AG08396 (cell line): Measurements from ENCODE around the gene FMNL2.

Source experiments
- DNase-seq: peaks from one replicate; pipeline ENCODE4 v3.0.0; 2012; ENCODE audit warnings: low spot score, mixed read lengths

FMNL2 gene

GRCh38 chr2:152584301-152584700 is 249.3 kb downstream of the FMNL2 start:
- no peak for DNase-seq

- peak; percentile 75 for DNase-seq
These were observed 251.0 kb downstream of the FMNL2 start for GRCh38 chr2:152585830-152586484.

- DNase-seq: no peak
These were observed 252.4 kb downstream of the FMNL2 start for GRCh38 chr2:152587187-152587947.

GRCh38 chr2:152588998-152589397 is 254.0 kb downstream of the FMNL2 start:
- no peak for DNase-seq

GRCh38 chr2:152594022-152594766 is 259.2 kb downstream of the FMNL2 start:
- no peak for DNase-seq

GRCh38 chr2:152594792-152595191 is 259.8 kb downstream of the FMNL2 start:
- peak; percentile 37 for DNase-seq

- no peak for DNase-seq
These were observed 264.2 kb downstream of the FMNL2 start for GRCh38 chr2:152598975-152599759.

GRCh38 chr2:152600051-152600657 is 265.2 kb downstream of the FMNL2 start:
- no peak for DNase-seq

- DNase-seq: no peak
These were observed 265.7 kb downstream of the FMNL2 start for GRCh38 chr2:152600697-152601096.

GRCh38 chr2:152602750-152603149 is 267.8 kb downstream of the FMNL2 start:
- no peak for DNase-seq

- no peak for DNase-seq
These were observed 268.2 kb downstream of the FMNL2 start for GRCh38 chr2:152603166-152603565.

GRCh38 chr2:152606081-152606480 is 271.1 kb downstream of the FMNL2 start:
- no peak for DNase-seq

GRCh38 chr2:152606941-152607340 is 272.0 kb downstream of the FMNL2 start:
- no peak for DNase-seq

- DNase-seq: no peak
These were observed 272.9 kb downstream of the FMNL2 start for GRCh38 chr2:152607793-152608300.

- no peak for DNase-seq
These were observed 274.2 kb downstream of the FMNL2 start for GRCh38 chr2:152609154-152609553.

GRCh38 chr2:152609699-152610098 is 274.7 kb downstream of the FMNL2 start:
- no peak for DNase-seq

GRCh38 chr2:152611458-152612231 is 276.7 kb downstream of the FMNL2 start:
- peak; percentile 28 for DNase-seq

- no peak for DNase-seq
These were observed 278.3 kb downstream of the FMNL2 start for GRCh38 chr2:152613235-152613634.

GRCh38 chr2:152615177-152615576 is 280.2 kb downstream of the FMNL2 start:
- DNase-seq: no peak

- DNase-seq: no peak
These were observed 282.6 kb downstream of the FMNL2 start for GRCh38 chr2:152617456-152618192.
